ENCODE measurements around the gene CYSLTR2.

Gene CYSLTR2

DNA sequence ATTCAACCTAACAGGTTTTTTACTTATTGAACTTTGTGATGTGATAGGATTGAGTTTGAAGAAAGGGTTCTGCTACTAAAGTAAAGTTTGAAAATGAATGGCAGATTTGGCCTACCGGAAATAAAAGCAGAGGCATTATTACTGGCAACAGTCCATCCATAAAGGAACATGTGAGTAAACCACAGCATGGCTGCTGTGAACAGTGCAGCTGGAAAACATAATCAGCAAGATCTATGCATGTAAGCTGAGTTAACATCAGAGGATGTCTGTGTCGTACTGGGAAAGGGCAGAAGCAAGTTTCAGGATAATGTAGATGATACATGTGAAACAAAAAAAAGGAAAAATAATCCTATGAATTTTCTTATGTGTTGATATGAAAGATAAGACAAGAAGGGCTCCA, 87.6 kb downstream of the CYSLTR2 start:
- DNase-seq (ENCODE audit: low read depth in 2 of 2), result no peak

- DNase-seq (ENCODE audit: low read depth in 2 of 2), result no peak
Measured at GRCh38 chr13:48746821-48747220, 93.1 kb downstream of the CYSLTR2 start.

- no peak for DNase-seq (ENCODE audit: low read depth in 2 of 2)
Measured at GRCh38 chr13:48748681-48749080, 95.0 kb downstream of the CYSLTR2 start.

DNA sequence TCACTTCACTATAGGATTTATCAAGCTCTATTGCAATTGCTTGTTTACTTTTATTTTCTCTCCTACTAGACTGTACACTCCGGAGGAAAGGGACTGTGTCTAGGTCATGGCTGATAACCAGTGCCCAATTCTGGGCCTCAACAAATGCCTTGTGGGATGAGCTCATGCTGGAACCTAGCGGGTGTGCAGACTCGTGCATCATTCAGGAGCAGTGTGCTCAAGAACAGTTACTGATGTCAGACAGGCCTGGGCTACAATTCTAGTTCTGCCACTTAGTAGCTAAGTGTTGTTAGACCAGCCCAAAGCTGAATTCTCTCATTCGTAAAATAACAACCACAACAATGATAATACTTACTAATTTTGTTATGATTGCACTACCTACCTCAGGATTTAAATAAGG, 95.4 kb downstream of the CYSLTR2 start:
- no peak for DNase-seq (ENCODE audit: low read depth in 2 of 2)

DNA sequence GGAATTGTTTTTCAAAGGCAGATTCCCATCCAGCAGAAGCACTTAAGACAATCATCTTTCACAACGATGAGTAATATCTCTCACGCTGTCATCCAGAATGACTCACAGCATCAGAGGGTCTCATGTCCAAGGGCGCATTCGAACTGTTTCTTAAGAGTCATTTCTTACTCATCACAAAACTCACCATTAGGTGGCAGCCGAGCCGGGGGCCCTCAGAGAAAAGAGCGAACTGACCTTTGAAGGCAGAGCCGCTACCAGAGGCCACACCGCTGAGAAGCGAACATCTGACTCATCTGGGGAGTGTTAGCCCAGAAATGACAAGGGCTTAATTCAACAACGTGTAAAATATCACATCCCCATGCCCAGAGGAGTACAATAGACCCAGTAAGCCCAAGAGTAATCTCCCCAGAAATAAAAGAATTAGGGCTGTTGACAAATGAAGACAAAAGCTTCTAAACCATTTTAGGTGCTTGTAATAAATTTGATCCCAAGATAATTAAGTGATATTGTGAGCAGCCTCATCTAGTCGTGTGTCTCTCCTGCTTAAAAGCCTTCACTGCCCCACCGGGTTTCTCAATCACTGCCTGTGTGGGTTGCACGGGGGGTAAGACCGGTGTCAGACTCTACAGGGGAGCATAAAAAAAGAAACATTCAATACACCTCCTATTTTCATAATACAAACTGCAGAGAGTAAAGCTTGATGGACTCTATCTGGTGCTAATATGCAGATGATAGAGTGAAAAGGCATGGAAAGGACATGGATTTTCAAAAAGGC, 96.2 kb downstream of the CYSLTR2 start:
- DNase-seq (ENCODE audit: low read depth in 2 of 2), result peak; percentile 4 to 26

- no peak for DNase-seq (ENCODE audit: low read depth in 2 of 2)
Measured at GRCh38 chr13:48750588-48751383, 97.1 kb downstream of the CYSLTR2 start.

DNA sequence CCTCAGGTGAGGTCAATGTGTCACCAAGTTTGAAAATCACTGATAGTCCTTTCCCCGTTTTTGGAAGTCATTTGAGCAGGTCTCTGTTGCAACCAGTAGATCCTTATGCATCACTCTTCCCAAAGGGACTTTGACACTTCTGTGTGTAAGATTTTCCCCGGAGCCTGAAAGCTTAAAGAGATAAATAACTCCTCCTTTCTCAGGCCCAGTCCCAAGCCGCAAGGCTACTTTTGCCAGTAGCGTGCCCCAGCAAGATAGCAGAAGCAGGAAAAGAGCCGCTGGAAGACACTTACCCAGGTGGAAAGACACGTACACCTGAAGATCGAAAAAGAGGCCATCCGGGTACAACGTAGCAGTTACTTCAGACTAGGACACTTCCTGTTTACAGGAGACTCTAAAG, 106.9 kb downstream of the CYSLTR2 start:
- DNase-seq (ENCODE audit: low read depth in 2 of 2), result no peak
